ENCODE results near the gene ZNF799. TPM values are rescaled to one million over a fixed set of nuclear protein-coding genes. Genes with fewer than 3 reads are reported as not detected.
"Not testable (repeated sequence)": the region's sequence is repeated elsewhere in the genome, so short reads cannot be mapped to it uniquely, and the experiment has no call there.

Gene ZNF799
- total RNA-seq (2014; rRNA removed; shearing (Covaris generic)): 4.6 and 7.4 TPM in 2 replicates

DNA sequence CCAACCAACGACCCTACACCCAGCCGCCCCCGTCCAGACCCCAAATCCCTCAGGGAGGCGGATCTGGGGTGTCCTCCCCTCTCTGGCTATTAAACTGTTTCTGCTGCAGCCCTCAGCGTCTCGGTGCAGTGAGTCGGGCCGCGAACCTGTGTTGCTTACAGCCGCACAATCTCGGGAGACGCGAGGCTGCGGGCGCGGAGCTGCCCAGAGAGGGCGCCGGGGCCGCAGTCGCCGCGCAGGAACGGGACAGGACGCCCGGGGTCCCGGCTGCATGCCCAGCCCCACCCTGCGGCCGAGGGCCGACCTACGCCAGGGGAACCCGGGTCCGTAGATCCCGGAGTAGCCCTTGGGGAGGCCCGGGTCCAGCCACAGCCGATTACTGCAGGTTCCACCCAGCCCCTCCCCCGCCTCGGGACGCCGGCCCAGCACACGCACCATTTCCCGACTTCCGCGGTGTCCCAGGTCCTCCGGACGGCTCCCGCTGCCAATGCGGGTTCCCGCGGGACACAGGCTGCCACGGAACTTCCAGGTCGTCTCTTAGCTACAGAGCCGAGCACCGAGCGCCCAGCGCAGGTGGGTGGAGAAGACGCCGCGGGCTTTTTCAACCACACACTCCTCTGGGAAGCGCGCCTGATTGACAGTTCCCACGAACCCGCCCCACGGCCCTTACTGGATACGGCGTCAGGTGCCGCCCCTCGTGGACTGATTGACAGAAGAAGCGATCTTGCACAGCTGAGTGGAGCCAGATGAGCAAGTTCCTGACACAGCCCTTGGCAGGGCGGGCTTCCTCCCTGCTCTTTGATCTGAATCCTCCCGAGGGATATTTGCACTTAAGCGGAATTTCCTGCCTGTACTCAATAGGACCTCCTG is at the start of gene ZNF799:
Gene ZNF799 (minus strand): TSS at position 639 of the 870 bp plus-strand sequence. CDS start 201 bp downstream, at position 438.
- peak; percentile 98 for DNase-seq (ENCODE audit: low spot score)
- in situ Hi-C loops (cut with HindIII; ENCODE audit: low sequenced_read_pairs): no loop called here

DNA sequence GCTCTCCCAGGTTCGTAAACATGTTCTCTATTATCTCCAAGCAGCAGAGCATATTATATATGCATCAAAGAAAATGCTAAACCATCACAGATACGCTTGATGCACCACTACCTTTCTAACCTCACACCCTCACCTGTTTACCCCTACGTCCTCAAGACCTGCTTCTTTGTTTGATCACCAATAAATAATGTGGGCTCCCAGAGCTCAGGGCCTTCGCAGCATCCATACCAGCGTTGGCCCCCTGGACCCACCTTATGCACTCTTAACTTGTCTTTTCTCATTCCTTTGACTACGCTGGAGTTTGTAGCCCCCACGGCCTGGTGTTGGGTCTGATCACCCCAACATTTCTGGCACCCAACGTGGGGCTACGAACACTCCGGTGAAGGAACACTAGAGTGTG is 49.8 kb upstream of the ZNF799 start:
- in situ Hi-C loops (cut with HindIII; ENCODE audit: low sequenced_read_pairs): no loop called here
- no peak for DNase-seq (ENCODE audit: low spot score)

DNA sequence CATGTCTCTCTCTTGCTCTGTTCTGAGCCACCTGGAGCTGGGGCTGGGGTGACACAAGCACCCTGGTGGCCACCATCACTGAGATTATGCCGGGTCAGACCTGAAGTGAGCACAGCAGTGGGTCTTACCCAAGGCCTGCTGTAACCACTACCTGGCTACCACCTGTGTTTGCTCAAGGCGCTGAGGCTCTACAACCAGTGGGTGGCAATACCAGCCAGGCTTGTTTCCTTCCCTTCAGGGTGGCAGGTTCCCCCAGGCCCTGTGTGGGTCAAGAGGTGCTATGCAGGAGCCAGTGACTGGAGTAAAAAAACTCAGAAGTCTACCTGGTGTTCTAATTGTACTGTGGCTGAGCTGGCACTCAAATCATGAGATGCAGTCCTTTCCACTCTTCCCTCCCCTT is 47.7 kb upstream of the ZNF799 start:
- no peak for DNase-seq (ENCODE audit: low spot score)
- in situ Hi-C loops (cut with HindIII; ENCODE audit: low sequenced_read_pairs): no loop called here

DNA sequence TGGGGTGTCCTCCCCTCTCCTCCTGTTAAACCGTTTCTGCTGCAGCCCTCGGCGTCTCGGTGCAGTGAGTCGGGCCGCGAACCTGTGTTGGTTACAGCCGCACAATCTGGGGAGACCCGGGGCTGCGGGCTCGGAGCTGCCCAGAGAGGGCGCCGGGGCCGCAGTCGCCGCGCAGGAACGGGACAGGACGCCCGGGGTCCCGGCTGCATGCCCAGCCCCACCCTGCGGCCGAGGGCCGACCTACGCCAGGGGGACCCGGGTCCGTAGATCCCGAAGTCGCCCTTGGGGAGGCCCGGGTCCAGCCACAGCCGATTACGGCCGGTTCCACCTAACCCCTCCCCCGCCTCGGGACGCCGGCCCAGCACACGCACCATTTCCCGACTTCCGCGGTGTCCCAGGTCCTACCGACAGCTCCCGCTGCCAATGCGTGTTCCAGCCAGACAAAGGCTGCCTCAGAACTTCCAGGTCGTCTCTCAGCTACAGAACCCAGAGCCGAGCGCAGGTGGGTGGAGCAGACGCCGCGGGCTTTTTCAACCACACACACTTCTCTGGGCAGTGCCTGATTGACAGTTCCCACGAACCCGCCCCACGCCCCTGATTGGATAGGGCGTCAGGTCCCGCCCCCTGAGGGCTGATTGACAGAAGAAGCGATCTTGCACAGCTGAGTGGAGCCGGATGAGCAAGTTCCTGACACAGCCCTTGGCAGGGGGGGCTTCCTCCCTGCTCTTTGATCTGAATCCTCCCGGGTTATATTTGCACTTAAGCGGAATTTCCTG is 39.7 kb upstream of the ZNF799 start, which contains the start of gene ZNF443:
Gene ZNF443 (minus strand): TSS at position 481 of the 776 bp plus-strand sequence. CDS start 107 bp downstream, at position 374.
- DNase-seq (ENCODE audit: low spot score): peak; percentile 99
- in situ Hi-C loops (cut with HindIII; ENCODE audit: low sequenced_read_pairs): no loop called here

DNA sequence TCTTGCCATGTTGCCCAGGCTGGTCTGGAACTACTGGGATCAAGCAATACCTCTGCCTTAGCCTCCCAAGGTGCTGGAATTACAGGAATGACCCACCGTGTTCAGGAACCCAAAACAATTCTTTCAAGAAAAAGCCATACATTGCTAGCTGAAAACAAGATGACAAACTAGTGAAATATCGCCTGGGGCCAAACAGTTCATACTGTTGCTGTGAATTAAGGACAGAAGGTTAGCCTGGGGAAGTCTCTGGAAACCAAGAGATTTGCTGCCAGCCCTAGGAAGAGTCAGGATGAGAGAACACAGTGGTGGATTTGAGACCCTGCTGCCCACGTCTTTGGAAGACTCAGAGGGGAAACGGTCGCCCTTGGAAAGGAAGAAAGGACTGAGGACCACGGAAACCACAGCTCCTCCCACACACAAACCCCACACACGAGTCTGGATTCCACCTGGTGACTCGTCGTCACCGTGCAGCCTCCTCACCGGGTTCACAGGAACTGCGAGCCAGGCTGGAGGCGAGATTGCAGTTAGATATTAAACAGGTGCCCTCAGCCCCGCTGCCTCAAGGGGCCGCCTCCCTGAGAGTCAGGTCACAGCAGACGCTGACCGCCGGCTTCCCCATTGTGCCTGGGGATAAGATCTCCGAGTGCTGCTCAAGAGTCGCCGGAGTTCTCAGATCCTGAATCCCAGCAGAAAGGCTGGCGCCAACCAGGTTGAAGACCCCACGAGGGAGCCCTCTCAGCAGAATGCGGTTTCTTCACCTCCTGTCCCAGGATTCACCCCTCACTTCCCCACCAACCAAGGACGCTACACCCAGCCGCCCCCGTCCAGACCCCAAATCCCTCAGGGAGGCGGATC is 38.8 kb upstream of the ZNF799 start:
- in situ Hi-C loops (cut with HindIII; ENCODE audit: low sequenced_read_pairs): not testable (repeated sequence)

DNA sequence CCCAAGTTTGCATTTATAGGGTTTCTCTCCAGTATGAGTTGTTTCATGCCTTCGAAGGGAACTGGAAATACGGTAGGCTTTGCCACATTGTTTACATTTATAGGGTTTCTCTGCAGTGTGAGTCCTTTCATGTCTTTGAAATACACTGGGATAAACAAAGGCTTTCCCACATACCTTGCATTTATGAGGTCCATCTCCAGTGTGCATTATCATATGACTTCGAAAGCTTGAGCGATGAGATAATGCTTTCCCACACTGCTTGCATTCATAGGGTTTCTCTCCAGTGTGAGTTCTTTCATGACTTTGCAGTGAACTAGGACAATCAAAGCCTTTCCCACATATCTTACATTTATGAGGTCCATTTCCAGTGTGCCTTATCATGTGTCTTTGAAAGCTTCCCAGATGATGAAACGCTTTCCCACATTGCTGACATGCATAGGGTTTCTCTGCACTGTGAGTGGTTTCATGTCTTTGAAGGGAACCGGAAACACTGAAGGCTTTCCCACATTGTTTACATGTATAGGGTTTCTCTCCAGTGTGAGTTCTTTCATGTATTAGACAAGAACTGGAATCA is 29.7 kb upstream of the ZNF799 start:
- DNase-seq (ENCODE audit: low spot score); in situ Hi-C loops (cut with HindIII; ENCODE audit: low sequenced_read_pairs): not testable (repeated sequence)

More for the DNA sequence above, 38.8 kb upstream of the ZNF799 start:
- DNase-seq (ENCODE audit: low spot score): peak; percentile 13

DNA sequence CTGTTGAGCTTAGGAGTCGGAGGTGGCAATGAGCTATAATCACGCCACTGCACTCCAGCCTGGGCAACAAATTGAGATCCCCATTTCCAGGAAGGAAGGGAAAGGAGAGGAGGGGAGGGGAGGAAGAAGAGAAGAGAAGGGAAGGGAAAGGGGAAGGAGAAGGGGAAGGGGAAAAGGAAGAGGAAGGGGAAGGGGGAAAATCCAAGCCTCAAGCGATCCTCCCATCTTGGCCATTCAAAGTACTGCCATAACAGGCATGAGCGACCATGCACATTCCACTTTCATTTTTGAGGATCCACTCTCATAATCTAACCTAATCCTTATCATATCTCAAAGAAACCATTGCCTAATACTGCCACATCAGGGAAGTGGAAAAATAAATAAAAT is 24.8 kb upstream of the ZNF799 start:
- in situ Hi-C loops (cut with HindIII; ENCODE audit: low sequenced_read_pairs): no loop called here
- DNase-seq (ENCODE audit: low spot score): no peak

DNA sequence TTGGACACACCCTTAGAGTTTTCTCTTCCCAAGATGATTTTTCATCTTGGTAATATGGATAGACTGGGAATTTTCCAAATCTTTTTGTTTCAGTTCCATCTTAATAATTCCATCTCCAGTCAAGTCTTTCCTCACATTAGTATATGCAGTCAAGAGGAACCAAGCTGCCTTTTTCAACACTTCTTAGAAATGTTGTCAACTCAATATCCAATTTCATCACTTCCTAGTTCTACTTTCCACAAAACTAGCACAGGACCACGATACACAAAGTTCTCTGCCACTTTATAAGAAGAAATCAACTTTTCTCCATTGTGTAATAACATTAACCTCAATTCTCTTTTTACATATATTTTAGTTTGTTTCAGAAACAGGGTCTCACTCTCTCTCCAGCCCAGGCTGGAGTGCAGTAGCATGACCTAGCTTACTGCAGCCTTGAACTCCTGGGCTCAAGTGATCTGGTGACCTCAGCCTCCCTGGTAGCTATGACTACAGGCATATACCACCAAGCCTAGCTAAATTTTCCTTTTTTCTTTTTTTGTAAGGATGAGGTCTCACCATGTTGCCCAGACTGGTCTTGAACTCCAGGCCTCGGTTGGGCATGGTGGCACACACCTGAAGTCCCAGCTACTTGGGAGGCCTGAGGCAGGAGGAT is 24.3 kb upstream of the ZNF799 start:
- in situ Hi-C loops (cut with HindIII; ENCODE audit: low sequenced_read_pairs): no loop called here
- DNase-seq (ENCODE audit: low spot score): no peak

DNA sequence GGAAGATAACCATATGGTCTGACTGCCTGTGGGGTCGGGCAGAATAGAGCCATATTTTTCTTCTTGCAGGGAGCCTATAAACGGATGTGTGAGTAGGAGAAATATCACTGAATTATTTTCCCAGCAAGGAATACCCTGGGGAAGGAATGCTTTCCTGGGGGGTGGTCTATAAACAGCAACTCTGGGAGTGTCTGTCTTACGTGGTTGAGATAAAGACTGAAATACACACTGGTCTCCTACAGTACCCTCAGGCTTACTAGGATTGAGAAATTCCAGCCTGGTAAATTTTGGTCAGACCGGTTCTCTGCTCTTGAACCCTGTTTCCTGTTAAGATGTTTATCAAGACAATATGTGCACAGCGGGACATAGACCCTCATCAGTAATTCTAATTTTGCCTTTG is 16.2 kb upstream of the ZNF799 start:
- in situ Hi-C loops (cut with HindIII; ENCODE audit: low sequenced_read_pairs); DNase-seq (ENCODE audit: low spot score): not testable (repeated sequence)

DNA sequence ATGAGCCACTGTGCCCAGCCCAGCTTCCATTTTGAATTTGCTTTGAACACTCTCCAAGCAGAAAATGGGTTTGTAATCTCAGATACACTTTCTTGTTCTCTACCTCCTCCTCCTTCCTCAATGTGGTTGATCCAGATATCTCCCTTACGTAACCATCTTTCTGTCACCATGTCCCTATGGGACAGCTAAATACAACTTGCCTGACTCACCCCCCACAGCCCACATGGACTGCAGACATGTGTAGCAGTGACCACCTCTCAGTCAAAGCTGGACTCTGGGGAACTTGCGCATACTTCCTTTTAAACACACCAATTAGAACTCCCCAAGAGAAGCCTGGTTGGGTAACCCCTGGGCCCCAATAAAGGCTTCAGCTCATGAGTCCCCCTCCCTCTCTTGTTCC is 10.8 kb upstream of the ZNF799 start:
- in situ Hi-C loops (cut with HindIII; ENCODE audit: low sequenced_read_pairs): no loop called here
- no peak for DNase-seq (ENCODE audit: low spot score)

DNA sequence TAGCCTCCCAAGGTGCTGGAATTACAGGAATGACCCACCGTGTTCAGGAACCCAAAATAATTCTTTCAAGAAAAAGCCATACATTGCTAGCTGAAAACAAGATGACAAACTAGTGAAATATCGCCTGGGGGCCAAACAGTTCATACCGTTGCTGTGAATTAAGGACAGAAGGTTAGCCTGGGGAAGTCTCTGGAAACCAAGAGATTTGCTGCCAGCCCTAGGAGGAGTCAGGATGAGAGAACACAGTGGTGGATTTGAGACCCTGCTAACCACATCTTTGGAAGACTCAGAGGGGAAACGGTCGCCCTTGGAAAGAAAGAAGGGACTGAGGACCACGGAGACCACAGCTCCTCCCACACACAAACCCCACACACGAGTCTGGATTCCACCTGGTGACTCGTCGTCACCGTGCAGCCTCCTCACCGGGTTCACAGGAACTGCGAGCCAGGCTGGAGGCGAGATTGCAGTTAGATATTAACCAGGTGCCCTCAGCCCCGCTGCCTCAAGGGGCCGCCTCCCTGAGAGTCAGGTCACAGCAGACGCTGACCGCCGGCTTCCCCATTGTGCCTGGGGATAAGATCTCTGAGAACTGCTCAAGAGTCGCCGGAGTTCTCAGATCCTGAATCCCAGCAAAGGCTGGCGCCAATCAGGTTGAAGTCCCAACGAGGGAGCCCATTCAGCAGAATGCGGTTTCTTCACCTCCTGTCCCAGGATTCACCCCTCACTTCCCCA is 1.0 kb downstream of the ZNF799 start:
- in situ Hi-C loops (cut with HindIII; ENCODE audit: low sequenced_read_pairs): not testable (repeated sequence)
- peak; percentile 25 for DNase-seq (ENCODE audit: low spot score)

DNA sequence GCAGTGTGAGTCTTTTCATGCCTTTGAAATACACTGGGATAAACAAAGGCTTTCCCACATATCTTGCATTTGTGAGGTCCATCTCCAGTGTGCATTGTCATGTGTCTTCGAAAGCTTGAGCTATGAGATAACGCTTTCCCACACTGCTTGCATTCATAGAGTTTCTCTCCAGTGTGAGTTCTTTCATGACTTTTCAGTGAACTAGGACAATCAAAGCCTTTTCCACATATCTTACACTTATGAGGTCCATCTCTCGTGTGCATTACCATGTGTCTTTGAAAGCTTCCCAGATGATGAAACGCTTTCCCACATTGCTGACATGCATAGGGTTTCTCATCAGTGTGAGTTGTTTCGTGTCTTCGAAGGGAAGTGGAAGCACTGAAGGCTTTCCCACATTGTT is 9.9 kb downstream of the ZNF799 start:
- in situ Hi-C loops (cut with HindIII; ENCODE audit: low sequenced_read_pairs); DNase-seq (ENCODE audit: low spot score): not testable (repeated sequence)

DNA sequence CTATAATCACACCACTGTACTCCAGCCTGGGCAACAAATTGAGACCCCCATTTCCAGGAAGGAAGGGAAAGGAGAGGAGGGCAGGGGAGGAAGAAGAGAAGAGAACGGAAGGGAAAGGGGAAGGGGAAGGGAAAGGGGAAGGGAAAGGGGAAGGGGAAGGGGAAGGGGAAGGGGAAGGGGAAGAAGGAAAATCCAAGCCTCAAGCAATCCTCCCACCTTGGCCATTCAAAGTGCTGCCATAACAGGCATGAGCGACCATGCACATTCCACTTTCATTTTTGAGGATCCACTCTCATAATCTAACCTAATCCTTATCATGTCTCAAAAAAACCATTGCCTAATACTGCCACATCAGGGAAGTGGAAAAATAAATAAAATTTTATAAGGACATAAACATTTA is 14.7 kb downstream of the ZNF799 start:
- in situ Hi-C loops (cut with HindIII; ENCODE audit: low sequenced_read_pairs); DNase-seq (ENCODE audit: low spot score): not testable (repeated sequence)

DNA sequence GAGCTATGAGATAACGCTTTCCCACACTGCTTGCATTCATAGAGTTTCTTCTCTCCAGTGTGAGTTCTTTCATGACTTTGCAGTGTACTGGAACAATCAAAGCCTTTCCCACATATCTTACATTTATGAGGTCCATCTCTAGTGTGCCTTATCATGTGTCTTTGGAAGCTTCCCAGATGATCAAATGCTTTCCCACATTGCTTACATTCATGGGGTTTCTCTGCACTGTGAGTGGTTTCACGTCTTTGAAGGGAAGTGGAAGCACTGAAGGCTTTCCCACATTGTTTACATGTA is 20.7 kb downstream of the ZNF799 start:
- in situ Hi-C loops (cut with HindIII; ENCODE audit: low sequenced_read_pairs): no loop called here
- no peak for DNase-seq (ENCODE audit: low spot score)

DNA sequence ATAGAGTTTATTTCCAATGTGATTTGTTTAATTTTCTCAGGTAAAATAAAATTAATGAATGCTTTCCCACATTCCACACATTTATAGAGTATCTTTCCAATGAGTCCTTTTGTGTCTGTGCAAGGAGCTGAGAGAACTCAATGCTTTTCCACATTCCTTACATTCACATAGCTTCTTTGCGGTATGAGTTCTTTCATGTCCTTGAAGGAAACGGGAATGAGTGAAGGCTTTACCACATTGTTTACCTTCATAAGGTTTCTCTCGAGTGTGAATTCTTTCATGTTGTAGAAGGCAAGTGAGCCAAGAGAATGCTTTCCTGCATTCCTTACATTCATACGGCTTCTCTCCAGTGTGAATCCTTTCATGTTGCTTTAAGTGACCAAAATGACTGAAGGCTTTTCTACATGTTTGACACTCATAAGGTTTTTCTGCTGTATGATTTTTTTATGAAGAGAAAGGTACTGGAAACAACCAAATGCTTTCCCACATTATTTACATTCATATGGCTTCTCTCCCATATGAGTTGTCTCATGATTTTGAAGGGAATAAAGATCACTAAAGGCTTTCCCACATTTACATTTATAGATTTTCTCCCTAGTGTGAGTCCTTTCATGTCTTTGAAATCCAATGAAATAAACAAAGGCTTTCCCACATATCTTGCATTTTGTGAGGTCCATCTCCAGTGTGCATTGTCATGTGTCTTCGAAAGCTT is 21.2 kb downstream of the ZNF799 start:
- no peak for DNase-seq (ENCODE audit: low spot score)
- in situ Hi-C loops (cut with HindIII; ENCODE audit: low sequenced_read_pairs): no loop called here

DNA sequence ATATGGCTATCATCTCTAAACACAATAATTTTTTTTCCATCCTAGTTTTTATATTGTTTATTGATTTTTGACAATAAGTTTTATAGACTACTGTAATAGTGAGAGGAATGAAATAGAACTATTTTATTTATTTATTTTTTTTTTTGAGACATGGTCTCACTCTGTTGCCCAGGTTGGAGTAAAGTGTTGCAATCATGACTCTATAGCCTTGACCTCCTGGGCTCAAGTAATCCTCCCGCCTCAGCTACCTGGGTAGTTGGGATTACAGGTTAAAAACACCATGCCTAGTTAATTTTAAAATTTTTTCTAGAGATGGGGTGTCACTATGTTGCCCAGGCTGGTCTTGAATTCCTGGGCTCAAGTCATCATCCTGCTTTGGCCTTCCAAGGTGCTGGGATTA is 27.0 kb downstream of the ZNF799 start:
- in situ Hi-C loops (cut with HindIII; ENCODE audit: low sequenced_read_pairs): no loop called here

More for the DNA sequence above, 27.0 kb downstream of the ZNF799 start:
- no peak for DNase-seq (ENCODE audit: low spot score)
